SU-DHL-6 (cell line): ENCODE data around the gene AFAP1L1.

Source experiments
- H2AFZ ChIP-seq: fragments of 200-600 bp; sonication (generic); 2 replicates; pipeline ENCODE4 v1.6.1; 2014; ENCODE audit warnings: low read depth, mild to moderate bottlenecking, moderate library complexity, mixed read lengths, antibody characterized with exemption, low read length; ENCODE audit not compliant: severe bottlenecking
- H3F3A ChIP-seq: fragments of 200-600 bp; shearing (Covaris generic); 2 replicates; pipeline ENCODE4 v1.6.0; 2016; ENCODE audit warnings: antibody characterized with exemption, mild to moderate bottlenecking; ENCODE audit not compliant: insufficient read depth
- H3K27ac ChIP-seq: fragments of 200-600 bp; sonication (generic); 2 replicates; pipeline ENCODE4 v1.5.1; 2016; ENCODE audit warnings: low read depth, mild to moderate bottlenecking, low read length, moderate library complexity, mixed read lengths
- H3K27me3 ChIP-seq: fragments of 200-600 bp; sonication (generic), shearing (Covaris generic); 2 replicates; pipeline ENCODE4 v1.6.0; 2014; ENCODE audit warnings: mild to moderate bottlenecking, low read length
- H3K36me3 ChIP-seq: fragments of 200-600 bp; sonication (generic); 2 replicates; pipeline ENCODE4 v1.6.1; 2014; ENCODE audit warnings: mild to moderate bottlenecking, low read length, mixed read lengths
- H3K4me2 ChIP-seq: fragments of 300-600, 200-600 bp; shearing (Covaris generic), sonication (generic); 2 replicates; pipeline ENCODE4 v1.6.0; 2014; ENCODE audit warnings: low read length, low read depth, mild to moderate bottlenecking; ENCODE audit not compliant: poor library complexity, severe bottlenecking
- H3K4me3 ChIP-seq: fragments of 200-600 bp; sonication (generic); 2 replicates; pipeline ENCODE4 v1.5.1; 2014; ENCODE audit warnings: antibody characterized with exemption, low read length, mild to moderate bottlenecking, mixed read lengths; ENCODE audit not compliant: insufficient read depth, poor library complexity, severe bottlenecking
- H3K79me2 ChIP-seq: fragments of 200-600 bp; sonication (generic); 2 replicates; pipeline ENCODE4 v1.6.1; 2014; ENCODE audit warnings: mild to moderate bottlenecking, low read length, moderate library complexity; ENCODE audit not compliant: insufficient read depth
- H3K9ac ChIP-seq: fragments of 200-600 bp; sonication (generic); 2 replicates; pipeline ENCODE4 v1.7.0; 2014; ENCODE audit warnings: mild to moderate bottlenecking, low read length
- H3K9me2 ChIP-seq: fragments of 200-600 bp; sonication (generic); replicated peaks from 2 replicates; pipeline ENCODE4 v1.6.1; 2014; ENCODE audit warnings: low read length; ENCODE audit not compliant: insufficient read depth
- H3K9me3 ChIP-seq: fragments of 200-600 bp; sonication (generic); 2 replicates; pipeline ENCODE4 v1.6.1; 2014; ENCODE audit warnings: low read length, mixed read lengths; ENCODE audit not compliant: insufficient read depth
- H4K20me1 ChIP-seq: fragments of 200-600 bp; sonication (generic); 2 replicates; pipeline ENCODE4 v1.6.1; 2014; ENCODE audit warnings: low read depth, mild to moderate bottlenecking, antibody characterized with exemption, low read length, moderate library complexity, mixed read lengths
- CTCF ChIP-seq: fragments of 200-600 bp; sonication (generic); IDR thresholded peaks from one replicate; pipeline ENCODE4 v1.5.1; 2017; ENCODE audit warnings: antibody characterized with exemption, mild to moderate bottlenecking, low read length, moderate library complexity; ENCODE audit not compliant: insufficient read depth, poor library complexity, severe bottlenecking
- EZH2phosphoT487 ChIP-seq: fragments of 200-600 bp; sonication (generic), shearing (Covaris generic); conservative IDR thresholded peaks from 2 replicates; pipeline ENCODE4 v1.6.1; 2018; ENCODE audit warnings: mild to moderate bottlenecking, antibody characterized with exemption, low read length, moderate library complexity, mixed read lengths

AFAP1L1 gene

GRCh38 chr5:149277801-149278200 lies 6.1 kb downstream of the AFAP1L1 start:
- no peak overlapping the region for H3K4me3 ChIP-seq
- no peak for TF ChIP-seq EZH2phosphoT487
- no peak for TF ChIP-seq CTCF
- H3K27me3 ChIP-seq = no peaks in the 10 kb centered on the region
- H3F3A ChIP-seq = no peaks in the 10 kb centered on the region
- no peak overlapping the region for H3K4me2 ChIP-seq
- H3K9me2 ChIP-seq = no peaks in the 10 kb centered on the region
- no peak overlapping the region for H3K9ac ChIP-seq
- H3K79me2 ChIP-seq = no peaks in the 10 kb centered on the region
- H3K27ac ChIP-seq = no peak overlapping the region
- H3K9me3 ChIP-seq = no peaks in the 10 kb centered on the region
- no peaks in the 10 kb centered on the region for H4K20me1 ChIP-seq
- H2AFZ ChIP-seq = no peak overlapping the region
- H3K36me3 ChIP-seq = no peaks in the 10 kb centered on the region

DNA sequence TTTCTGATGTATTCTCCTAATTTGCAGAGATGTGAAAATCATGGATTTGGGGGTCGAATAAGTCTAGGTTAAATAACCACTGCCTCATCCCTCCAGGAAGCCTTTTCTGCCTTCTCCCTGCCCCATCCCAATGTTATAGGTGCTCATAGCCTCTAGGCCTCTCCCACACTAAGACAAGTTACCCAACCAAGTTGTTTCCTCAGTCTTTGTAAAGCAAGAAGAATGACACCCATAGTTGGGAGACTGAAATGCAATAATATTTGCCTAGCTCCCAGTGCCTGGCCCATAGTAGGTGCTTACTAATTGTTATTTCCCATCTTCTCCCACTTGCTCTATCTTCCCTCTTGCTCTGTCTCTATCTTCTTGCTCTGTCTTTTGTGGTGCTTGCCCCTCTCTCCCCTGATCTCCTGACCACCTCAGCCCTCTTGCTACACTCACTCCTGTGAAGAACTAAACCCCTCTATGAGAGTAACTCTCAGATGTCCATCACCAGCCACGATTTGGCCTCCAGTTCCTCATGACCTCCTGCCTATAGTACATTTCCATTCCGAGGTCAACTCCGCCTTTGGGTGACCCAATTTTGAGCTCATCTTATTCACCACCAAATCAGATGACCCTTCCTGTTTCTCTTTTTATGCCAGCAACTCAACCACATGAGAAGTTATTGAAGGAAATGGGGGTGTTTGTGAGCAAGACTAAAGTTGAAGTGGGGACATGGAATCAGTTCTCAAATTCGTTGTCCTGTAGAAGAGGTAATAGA lies 7.0 kb downstream of the AFAP1L1 start:
- Histone ChIP-seq H3K4me2 (no peak overlapping the region), H3K9ac (no peak overlapping the region), H3K27ac (no peak overlapping the region), H3K9me2 (no peaks in the 10 kb centered on the region), H3K36me3 (no peaks in the 10 kb centered on the region), H3K27me3 (no peaks in the 10 kb centered on the region), H3K4me3 (no peak overlapping the region), H3F3A (no peaks in the 10 kb centered on the region), H4K20me1 (no peaks in the 10 kb centered on the region), H3K9me3 (no peaks in the 10 kb centered on the region), H3K79me2 (no peaks in the 10 kb centered on the region), H2AFZ (no peak overlapping the region)
- TF ChIP-seq CTCF = no peak
- no peak for TF ChIP-seq EZH2phosphoT487

DNA sequence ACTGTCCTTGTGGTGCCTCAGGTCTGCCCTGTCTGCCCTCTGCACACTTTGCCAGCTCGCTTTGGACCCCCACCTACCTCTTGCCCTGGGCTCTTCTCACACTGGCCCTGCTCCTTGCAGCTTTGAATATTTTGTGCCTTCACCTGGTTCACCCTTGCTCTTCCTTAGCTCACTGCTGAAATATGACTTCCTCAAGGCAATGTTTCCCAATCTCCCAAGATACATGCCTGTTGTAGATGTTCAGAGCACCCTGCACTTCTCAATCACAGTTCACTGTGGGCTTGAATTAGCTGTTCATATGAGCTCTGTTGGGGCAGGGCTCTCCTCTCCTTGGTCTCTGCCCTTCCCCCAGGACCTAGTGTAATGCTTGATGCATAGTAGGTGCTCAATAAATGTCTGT lies 8.0 kb downstream of the AFAP1L1 start:
- H3K4me2 ChIP-seq = no peak overlapping the region

More for the DNA sequence above, 8.0 kb downstream of the AFAP1L1 start:
- Histone ChIP-seq H3K27me3 (no peaks in the 10 kb centered on the region), H3K4me3 (no peak overlapping the region), H3K9me3 (no peaks in the 10 kb centered on the region), H3K9me2 (no peaks in the 10 kb centered on the region), H3K9ac (no peak overlapping the region), H3K36me3 (no peaks in the 10 kb centered on the region), H3K79me2 (no peaks in the 10 kb centered on the region), H3K27ac (no peak overlapping the region), H3F3A (no peaks in the 10 kb centered on the region), H2AFZ (no peak overlapping the region), H4K20me1 (no peaks in the 10 kb centered on the region)
- no peak for TF ChIP-seq EZH2phosphoT487
- TF ChIP-seq CTCF = no peak
